ENCODE data around the gene SLC2A4. TPM values are rescaled to one million over a fixed set of nuclear protein-coding genes. Genes with fewer than 3 reads are reported as not detected.

SLC2A4 gene
- total and polyA plus RNA-seq, 12 donors, result 41.8 to 186 (median 174) TPM

- Histone ChIP-seq H3K27ac (peak overlapping the region in 9 of 10 donors; percentile 87 to 98 (median 92)), H3K4me1 (peaks cover 0 to 61% (median 28%) of the 10 kb centered on the region in 9 donors), H3K4me3 (peak overlapping the region; percentile 22 to 66 (median 60)), H3K27me3 (peaks cover 0 to 57% (median 4%) of the 10 kb centered on the region in 7 donors), H3K9me3 (no peaks in the 10 kb centered on the region), H3K36me3 (peaks cover 0 to 45% (median 7%) of the 10 kb centered on the region in 9 donors)
- WGBS, 2 donors, result 71 to 74% methylated on average over 18 of the region's 18 CpGs
- intact Hi-C loops (cut with DNase I), result loop anchor here in 3 of 10 donors (5.0 kb wide), 1 partner anchor 64 kb away; no protein-coding TSS in a partner anchor
- ATAC-seq, result no peak
- no peak for DNase-seq
- no peak for TF ChIP-seq CTCF (IDR thresholded peaks at IDR 0.05)
Measured at GRCh38 chr17:7283471-7284216, 2.1 kb downstream of the SLC2A4 start.

- WGBS, 2 donors, result 91 to 93% methylated on average over 16 of the region's 16 CpGs
- peaks cover 0 to 66% (median 28%) of the 10 kb centered on the region in 9 donors for H3K4me1 ChIP-seq
- no peak for ATAC-seq
- peak overlapping the region in 3 of 10 donors; percentile 5 to 92 (median 91) for H3K27ac ChIP-seq
- no peak overlapping the region for H3K4me3 ChIP-seq
- intact Hi-C loops (cut with DNase I), result loop anchor here in 3 of 10 donors (5.0 kb wide), 1 partner anchor 62 kb away; no protein-coding TSS in a partner anchor
- H3K27me3 ChIP-seq, result peaks cover 0 to 60% (median 4%) of the 10 kb centered on the region in 7 donors
- H3K36me3 ChIP-seq, result peaks cover 0 to 45% (median 7%) of the 10 kb centered on the region in 9 donors
- TF ChIP-seq CTCF (IDR thresholded peaks at IDR 0.05), result no peak
- H3K9me3 ChIP-seq, result no peaks in the 10 kb centered on the region
- DNase-seq, result no peak
Measured at GRCh38 chr17:7284911-7285310, 3.4 kb downstream of the SLC2A4 start.

- WGBS, 2 donors, result 80% methylated on average over 12 of the region's 12 CpGs
- H3K9me3 ChIP-seq, result no peaks in the 10 kb centered on the region
- H3K4me1 ChIP-seq, result peaks cover 0 to 68% (median 26%) of the 10 kb centered on the region in 9 donors
- no peak for TF ChIP-seq CTCF (IDR thresholded peaks at IDR 0.05)
- peaks cover 0 to 45% (median 7%) of the 10 kb centered on the region in 9 donors for H3K36me3 ChIP-seq
- H3K4me3 ChIP-seq, result no peak overlapping the region
- ATAC-seq (no peak), DNase-seq (no peak)
- intact Hi-C loops (cut with DNase I), result no loop called here
- peak overlapping the region in 1 of 10 donors; percentile 23 for H3K27ac ChIP-seq
- H3K27me3 ChIP-seq, result peaks cover 0 to 68% (median 8%) of the 10 kb centered on the region in 7 donors
Measured at GRCh38 chr17:7285679-7286078, 4.2 kb downstream of the SLC2A4 start.

- Histone ChIP-seq H3K9me3 (no peaks in the 10 kb centered on the region), H3K36me3 (peaks cover 0 to 34% (median 7%) of the 10 kb centered on the region in 9 donors), H3K27ac (peak overlapping the region in 5 of 10 donors; percentile 15 to 48 (median 38)), H3K4me1 (peaks cover 12 to 67% (median 39%) of the 10 kb centered on the region in 9 donors), H3K27me3 (peaks cover 0 to 67% (median 33%) of the 10 kb centered on the region in 7 donors), H3K4me3 (no peak overlapping the region)
- TF ChIP-seq CTCF (IDR thresholded peaks at IDR 0.05), result no peak
- DNase-seq (no peak), ATAC-seq (peak; percentile 2 to 34 (median 20))
- WGBS, 2 donors, result 73 to 79% methylated on average over 13 to 18 of the region's 18 CpGs
- intact Hi-C loops (cut with DNase I), result loop anchor here in 4 of 10 donors (10.0 kb wide), 2 partner anchors 235 to 245 kb away; partner anchors contain the start of gene SLC16A11 (in 2 of the 4)
Measured at GRCh38 chr17:7289256-7290032, 7.9 kb downstream of the SLC2A4 start.

Data from heart right ventricle (tissue), 16 donors.